ENCODE results near the gene ZMIZ1. TPM values are rescaled to one million over a fixed set of nuclear protein-coding genes. Genes with fewer than 3 reads are reported as not detected.

Gene ZMIZ1
- total RNA-seq, 1 experiment from 2014 or later = 22.4 TPM

DNA sequence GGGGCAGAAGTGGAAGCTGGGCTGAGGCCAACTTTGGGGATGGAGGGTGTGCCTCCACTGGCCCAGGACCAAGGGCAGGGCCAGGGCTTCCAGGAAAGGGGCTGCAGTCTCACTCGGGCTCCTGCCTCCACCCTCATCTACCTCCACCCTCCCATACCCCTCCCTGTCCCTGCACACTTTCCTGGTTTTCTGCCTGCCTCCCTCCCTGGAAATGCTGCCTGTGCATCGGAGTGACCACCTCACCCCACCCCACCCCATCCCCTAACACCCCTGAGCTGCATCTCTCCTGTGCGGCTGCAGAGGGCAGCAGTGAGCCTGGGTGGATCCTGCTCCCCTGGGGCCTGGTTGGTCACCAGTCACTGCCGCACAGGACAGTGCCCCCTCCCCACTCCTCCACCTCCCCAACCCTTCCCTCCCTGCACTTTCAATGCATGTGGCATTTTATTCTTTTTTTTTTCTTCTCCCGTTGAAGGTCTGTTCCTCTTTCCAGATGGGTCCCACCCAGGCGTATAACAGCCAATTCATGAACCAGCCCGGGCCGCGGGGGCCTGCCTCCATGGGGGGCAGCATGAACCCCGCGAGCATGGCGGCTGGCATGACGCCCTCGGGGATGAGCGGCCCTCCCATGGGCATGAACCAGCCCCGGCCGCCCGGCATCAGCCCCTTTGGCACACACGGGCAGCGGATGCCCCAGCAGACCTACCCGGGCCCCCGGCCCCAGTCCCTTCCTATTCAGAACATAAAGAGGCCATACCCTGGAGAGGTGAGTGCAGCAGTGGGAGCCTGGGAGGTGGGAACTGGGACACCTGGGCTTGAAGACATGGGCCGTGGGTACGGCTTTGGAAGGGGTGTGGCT is 224.4 kb downstream of the ZMIZ1 start:
- Histone ChIP-seq H3K36me3 (peaks cover 91% of the 10 kb centered on the region), H3K27me3 (no peaks in the 10 kb centered on the region), H3K9me3 (no peaks in the 10 kb centered on the region), H3K4me3 (no peak overlapping the region)
- no peak for DNase-seq

GRCh38 chr10:79293841-79294581 is 225.2 kb downstream of the ZMIZ1 start:
- Histone ChIP-seq H3K36me3 (peaks cover 91% of the 10 kb centered on the region), H3K27me3 (no peaks in the 10 kb centered on the region), H3K4me3 (no peak overlapping the region), H3K9me3 (no peaks in the 10 kb centered on the region)
- DNase-seq = no peak

DNA sequence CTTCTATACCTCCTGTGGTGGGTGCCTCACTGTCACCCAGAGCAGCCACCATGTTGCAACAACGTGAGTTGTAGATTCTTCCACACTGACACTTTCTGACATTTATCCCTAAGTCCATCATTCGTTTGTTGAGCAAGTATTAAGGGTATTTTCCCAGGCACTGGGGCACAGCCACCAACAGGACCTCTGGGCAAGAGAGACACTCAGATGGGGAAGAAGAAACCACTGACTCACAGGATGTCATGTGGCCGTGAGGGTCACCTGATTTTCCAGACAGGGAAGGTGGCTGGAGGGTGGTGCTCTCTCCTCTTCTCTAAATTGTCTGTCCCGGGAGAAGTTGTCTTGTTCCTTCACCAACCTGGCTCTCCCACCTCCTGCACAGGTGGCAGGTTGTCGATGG is 226.8 kb downstream of the ZMIZ1 start:
- no peaks in the 10 kb centered on the region for H3K9me3 ChIP-seq
- no peaks in the 10 kb centered on the region for H3K27me3 ChIP-seq
- no peak overlapping the region for H3K4me3 ChIP-seq
- no peak for DNase-seq
- H3K36me3 ChIP-seq = peaks cover 88% of the 10 kb centered on the region

DNA sequence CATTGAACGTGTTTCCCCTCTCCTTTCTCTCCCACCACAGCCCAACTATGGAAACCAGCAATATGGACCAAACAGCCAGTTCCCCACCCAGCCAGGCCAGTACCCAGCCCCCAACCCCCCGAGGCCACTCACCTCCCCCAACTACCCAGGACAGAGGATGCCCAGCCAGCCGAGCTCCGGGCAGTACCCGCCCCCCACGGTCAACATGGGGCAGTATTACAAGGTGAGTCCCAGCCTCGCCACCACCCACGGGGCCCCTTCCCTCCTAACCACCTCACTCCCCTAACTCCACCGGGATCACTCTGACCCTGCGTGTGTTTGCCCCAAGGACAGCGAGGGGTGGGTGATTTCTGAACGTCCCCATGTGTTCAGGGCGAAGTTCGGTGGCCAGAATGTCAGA is 227.7 kb downstream of the ZMIZ1 start:
- Histone ChIP-seq H3K27me3 (no peaks in the 10 kb centered on the region), H3K9me3 (no peaks in the 10 kb centered on the region), H3K36me3 (peaks cover 88% of the 10 kb centered on the region), H3K4me3 (no peak overlapping the region)
- no peak for DNase-seq

- Histone ChIP-seq H3K27me3 (no peaks in the 10 kb centered on the region), H3K36me3 (peaks cover 86% of the 10 kb centered on the region), H3K9me3 (no peaks in the 10 kb centered on the region), H3K4me3 (no peak overlapping the region)
- DNase-seq = peak; percentile 97
These were observed 229.9 kb downstream of the ZMIZ1 start for GRCh38 chr10:79298403-79299244.

- no peak overlapping the region for H3K4me3 ChIP-seq
- no peaks in the 10 kb centered on the region for H3K27me3 ChIP-seq
- peaks cover 86% of the 10 kb centered on the region for H3K36me3 ChIP-seq
- no peaks in the 10 kb centered on the region for H3K9me3 ChIP-seq
- peak; percentile 98 for DNase-seq
These were observed 230.9 kb downstream of the ZMIZ1 start for GRCh38 chr10:79299397-79300241.

DNA sequence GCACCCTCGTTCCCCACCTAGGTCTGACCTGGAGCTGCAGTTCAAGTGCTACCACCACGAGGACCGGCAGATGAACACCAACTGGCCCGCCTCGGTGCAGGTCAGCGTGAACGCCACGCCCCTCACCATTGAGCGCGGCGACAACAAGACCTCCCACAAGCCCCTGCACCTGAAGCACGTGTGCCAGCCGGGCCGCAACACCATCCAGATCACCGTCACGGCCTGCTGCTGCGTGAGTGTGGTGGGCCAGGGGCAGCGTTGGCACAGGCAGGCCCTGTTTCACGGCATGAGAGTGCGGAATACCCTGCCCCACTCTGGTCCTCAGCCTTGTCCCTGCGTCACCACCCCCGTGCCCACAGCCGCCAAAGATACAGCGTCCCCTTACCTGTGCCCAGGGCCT is 231.9 kb downstream of the ZMIZ1 start:
- no peaks in the 10 kb centered on the region for H3K27me3 ChIP-seq
- no peaks in the 10 kb centered on the region for H3K9me3 ChIP-seq
- H3K36me3 ChIP-seq = peaks cover 87% of the 10 kb centered on the region
- no peak overlapping the region for H3K4me3 ChIP-seq
- DNase-seq = no peak

- Histone ChIP-seq H3K9me3 (no peaks in the 10 kb centered on the region), H3K36me3 (peaks cover 89% of the 10 kb centered on the region), H3K27me3 (no peaks in the 10 kb centered on the region), H3K4me3 (no peak overlapping the region)
- DNase-seq = no peak
These were observed 233.2 kb downstream of the ZMIZ1 start for GRCh38 chr10:79301754-79302530.

GRCh38 chr10:79303631-79304478 is 235.1 kb downstream of the ZMIZ1 start:
- no peak for DNase-seq
- no peak overlapping the region for H3K4me3 ChIP-seq
- H3K36me3 ChIP-seq = peaks cover 89% of the 10 kb centered on the region
- H3K9me3 ChIP-seq = no peaks in the 10 kb centered on the region
- H3K27me3 ChIP-seq = no peaks in the 10 kb centered on the region

DNA sequence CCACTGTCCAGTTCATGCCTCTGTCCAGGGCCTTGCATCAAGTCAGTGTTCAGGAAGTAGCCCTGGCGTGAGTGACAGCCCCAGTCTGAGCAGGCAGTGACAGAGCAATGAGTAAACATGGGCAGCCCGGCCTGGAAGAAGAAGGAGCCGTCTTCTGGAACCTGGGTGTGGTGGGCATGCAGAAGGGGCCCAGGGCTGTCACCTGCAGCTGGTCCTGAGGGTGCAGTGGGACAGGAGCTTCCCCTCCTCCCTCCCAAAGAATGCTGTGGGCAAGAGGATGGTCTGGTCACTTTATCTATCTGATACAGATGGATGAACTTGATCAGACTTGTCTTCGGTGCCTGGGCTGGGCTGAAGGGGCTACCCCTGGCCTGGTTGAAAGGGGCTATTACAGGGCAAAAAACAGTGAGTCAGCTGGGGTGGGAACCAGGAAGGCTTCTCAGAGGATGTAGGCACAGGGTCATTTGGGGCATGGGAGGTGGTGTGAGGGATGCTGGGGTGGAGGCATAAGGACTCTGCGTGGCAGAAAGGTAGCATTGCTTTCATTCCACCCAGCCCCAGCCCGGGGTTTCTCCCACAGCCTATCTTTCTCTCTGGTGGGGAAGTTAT is 235.8 kb downstream of the ZMIZ1 start:
- H3K27me3 ChIP-seq = no peaks in the 10 kb centered on the region
- peaks cover 90% of the 10 kb centered on the region for H3K36me3 ChIP-seq
- H3K9me3 ChIP-seq = no peaks in the 10 kb centered on the region
- no peak for DNase-seq
- H3K4me3 ChIP-seq = no peak overlapping the region

GRCh38 chr10:79305515-79305914 is 236.7 kb downstream of the ZMIZ1 start:
- DNase-seq = no peak
- no peak overlapping the region for H3K4me3 ChIP-seq
- peaks cover 93% of the 10 kb centered on the region for H3K36me3 ChIP-seq
- H3K9me3 ChIP-seq = no peaks in the 10 kb centered on the region
- no peaks in the 10 kb centered on the region for H3K27me3 ChIP-seq

GRCh38 chr10:79305988-79306387 is 237.2 kb downstream of the ZMIZ1 start:
- Histone ChIP-seq H3K27me3 (no peaks in the 10 kb centered on the region), H3K4me3 (no peak overlapping the region), H3K36me3 (peaks cover 93% of the 10 kb centered on the region), H3K9me3 (no peaks in the 10 kb centered on the region)
- no peak for DNase-seq

DNA sequence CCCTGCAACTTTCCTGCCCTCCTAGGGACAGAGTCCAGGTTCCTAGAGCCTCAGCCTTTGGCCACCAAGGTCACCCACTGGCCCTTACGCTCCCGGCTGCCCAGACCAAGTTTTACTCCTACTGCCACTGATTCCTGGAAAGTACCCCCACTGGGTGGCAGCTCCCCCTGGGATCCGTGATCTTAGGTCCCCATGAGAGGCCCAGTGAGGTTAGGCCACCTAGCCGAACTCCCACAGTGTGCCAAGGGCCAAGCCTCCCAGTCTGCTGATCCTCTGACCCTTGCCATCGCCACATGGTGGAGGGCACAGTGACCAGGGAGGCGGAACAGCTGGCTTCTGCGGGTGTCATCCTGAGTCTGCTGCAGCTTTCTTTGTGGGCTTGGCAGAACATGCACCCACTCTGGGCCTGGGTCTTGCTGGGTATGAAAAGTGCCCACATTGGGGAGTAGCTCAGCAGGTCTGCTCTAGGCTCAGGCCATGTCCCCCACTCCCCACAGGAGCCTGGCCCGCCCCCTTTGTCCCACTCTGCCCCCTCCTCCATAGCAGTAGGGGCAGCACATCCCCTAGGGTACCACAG is 238.0 kb downstream of the ZMIZ1 start:
- H3K36me3 ChIP-seq = peaks cover 91% of the 10 kb centered on the region
- no peak for DNase-seq
- H3K4me3 ChIP-seq = no peak overlapping the region
- no peaks in the 10 kb centered on the region for H3K27me3 ChIP-seq
- H3K9me3 ChIP-seq = no peaks in the 10 kb centered on the region

DNA sequence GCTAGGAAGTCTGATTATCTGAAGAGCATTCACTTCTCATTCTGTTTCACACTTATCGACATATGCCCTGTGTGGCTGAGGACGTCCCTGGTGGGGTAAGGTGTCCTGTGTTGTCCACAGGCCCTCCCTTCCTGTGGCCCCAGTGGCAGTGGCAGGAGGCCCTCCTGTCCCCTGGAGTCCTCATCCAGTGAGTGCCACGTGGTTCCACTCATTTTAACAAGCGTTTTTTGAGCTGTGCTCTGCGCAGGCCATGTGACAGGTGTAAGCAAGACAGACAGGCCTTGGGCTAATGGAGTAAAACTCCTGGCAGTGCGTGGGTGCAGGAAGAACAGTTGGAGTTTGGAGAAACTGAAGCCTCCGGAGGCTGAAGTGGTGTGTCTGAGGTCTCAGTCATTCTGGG is 239.2 kb downstream of the ZMIZ1 start:
- H3K27me3 ChIP-seq = no peaks in the 10 kb centered on the region
- no peaks in the 10 kb centered on the region for H3K9me3 ChIP-seq
- no peak overlapping the region for H3K4me3 ChIP-seq
- H3K36me3 ChIP-seq = peaks cover 94% of the 10 kb centered on the region
- DNase-seq = no peak
